Trophoblast cell (in vitro differentiated cells and primary cell): ENCODE data around the gene ENG.

Experiments
- DNase-seq, 2 donors: peaks; one replicate each; pipeline ENCODE4 v3.0.0-alpha.2; 2016
- H2AFZ ChIP-seq: 2 replicates; pipeline ENCODE4 v1.6.1; 2013; ENCODE audit warnings: low read length, moderate library complexity, mild to moderate bottlenecking; ENCODE audit not compliant: insufficient read depth, poor library complexity
- H2AK5ac ChIP-seq: 2 replicates; pipeline ENCODE4 v1.6.1; 2013; ENCODE audit warnings: mild to moderate bottlenecking, low read length
- H2BK120ac ChIP-seq: 2 replicates; pipeline ENCODE4 v1.6.1; 2013; ENCODE audit warnings: low read length, mild to moderate bottlenecking, moderate library complexity; ENCODE audit not compliant: insufficient read depth, poor library complexity
- H2BK12ac ChIP-seq: 2 replicates; pipeline ENCODE4 v1.6.1; 2013; ENCODE audit warnings: mild to moderate bottlenecking, low read length, moderate library complexity
- H2BK5ac ChIP-seq: 2 replicates; pipeline ENCODE4 v1.6.1; 2013; ENCODE audit warnings: low read length, low read depth, moderate library complexity, mild to moderate bottlenecking; ENCODE audit not compliant: poor library complexity
- H3K14ac ChIP-seq: 2 replicates; pipeline ENCODE4 v1.6.1; 2013; ENCODE audit warnings: mild to moderate bottlenecking, low read length
- H3K18ac ChIP-seq: 2 replicates; pipeline ENCODE4 v1.6.1; 2013; ENCODE audit warnings: mild to moderate bottlenecking, low read length
- H3K23ac ChIP-seq: 2 replicates; pipeline ENCODE4 v1.6.1; 2013; ENCODE audit warnings: low read length
- H3K27ac ChIP-seq: 2 replicates; pipeline ENCODE4 v1.5.1; 2013; ENCODE audit warnings: low read depth, mild to moderate bottlenecking, inconsistent platforms, low read length, moderate library complexity
- H3K27me3 ChIP-seq: 2 replicates; pipeline ENCODE4 v1.6.1; 2013; ENCODE audit warnings: inconsistent platforms, mild to moderate bottlenecking, low read length, moderate library complexity; ENCODE audit not compliant: insufficient read depth
- H3K36me3 ChIP-seq, 2 experiments: 1 replicate in 1 of 2; 2 replicates in 1 of 2; pipeline ENCODE4 v1.6.1; 2013; ENCODE audit warnings: low read length in 2 of 2, mild to moderate bottlenecking in 2 of 2, moderate library complexity in 1 of 2; ENCODE audit not compliant: insufficient read depth in 2 of 2, control insufficient read depth in 1 of 2
- H3K4ac ChIP-seq: 2 replicates; pipeline ENCODE4 v1.6.1; 2013; ENCODE audit warnings: low read depth, mild to moderate bottlenecking, low read length, moderate library complexity
- H3K4me1 ChIP-seq, 2 experiments: 1 replicate in 1 of 2; 2 replicates in 1 of 2; pipeline ENCODE4 v1.6.1; 2013; ENCODE audit warnings: low read length in 2 of 2, mild to moderate bottlenecking in 2 of 2, moderate library complexity in 1 of 2; ENCODE audit not compliant: insufficient read depth in 2 of 2, control insufficient read depth in 1 of 2
- H3K4me2 ChIP-seq: 2 replicates; pipeline ENCODE4 v1.6.1; 2013; ENCODE audit warnings: inconsistent platforms, mild to moderate bottlenecking, low read length, moderate library complexity
- H3K4me3 ChIP-seq: 2 replicates; pipeline ENCODE4 v1.5.1; 2013; ENCODE audit warnings: mild to moderate bottlenecking, low read depth, low read length, inconsistent platforms
- H3K79me1 ChIP-seq: one replicate; pipeline ENCODE4 v1.6.1; 2013; ENCODE audit warnings: low read length
- H3K79me2 ChIP-seq: 2 replicates; pipeline ENCODE4 v1.6.1; 2013; ENCODE audit warnings: low read length, mild to moderate bottlenecking; ENCODE audit not compliant: control insufficient read depth, insufficient read depth, poor library complexity
- H3K9ac ChIP-seq: 2 replicates; pipeline ENCODE4 v1.6.1; 2013; ENCODE audit warnings: mild to moderate bottlenecking, low read length
- H3K9me3 ChIP-seq: 2 replicates; pipeline ENCODE4 v1.6.1; 2013; ENCODE audit warnings: low read depth, mild to moderate bottlenecking, control low read depth, inconsistent platforms, low read length; ENCODE audit not compliant: insufficient read depth
- H4K12ac ChIP-seq: 2 replicates; pipeline ENCODE4 v1.6.1; 2013; ENCODE audit warnings: low read depth, mild to moderate bottlenecking, low read length, moderate library complexity
- H4K8ac ChIP-seq: 2 replicates; pipeline ENCODE4 v1.6.1; 2013; ENCODE audit warnings: low read depth, mild to moderate bottlenecking, low read length, moderate library complexity
- H4K91ac ChIP-seq: one replicate; pipeline ENCODE4 v1.6.1; 2013; ENCODE audit warnings: low read depth, mild to moderate bottlenecking, low read length, moderate library complexity
- WGBS: extraction: QIAGEN DNeasy Blood & Tissue Kit; methylation state at CpG from one replicate; pipeline ENCODE4 v1.1.7; 2013; ENCODE audit warnings: missing lambda C conversion rate; ENCODE audit not compliant: insufficient read length, insufficient coverage; ENCODE audit errors: extremely low coverage; 5-methylcytosine and 5-hydroxymethylcytosine counted together

Gene ENG

DNA sequence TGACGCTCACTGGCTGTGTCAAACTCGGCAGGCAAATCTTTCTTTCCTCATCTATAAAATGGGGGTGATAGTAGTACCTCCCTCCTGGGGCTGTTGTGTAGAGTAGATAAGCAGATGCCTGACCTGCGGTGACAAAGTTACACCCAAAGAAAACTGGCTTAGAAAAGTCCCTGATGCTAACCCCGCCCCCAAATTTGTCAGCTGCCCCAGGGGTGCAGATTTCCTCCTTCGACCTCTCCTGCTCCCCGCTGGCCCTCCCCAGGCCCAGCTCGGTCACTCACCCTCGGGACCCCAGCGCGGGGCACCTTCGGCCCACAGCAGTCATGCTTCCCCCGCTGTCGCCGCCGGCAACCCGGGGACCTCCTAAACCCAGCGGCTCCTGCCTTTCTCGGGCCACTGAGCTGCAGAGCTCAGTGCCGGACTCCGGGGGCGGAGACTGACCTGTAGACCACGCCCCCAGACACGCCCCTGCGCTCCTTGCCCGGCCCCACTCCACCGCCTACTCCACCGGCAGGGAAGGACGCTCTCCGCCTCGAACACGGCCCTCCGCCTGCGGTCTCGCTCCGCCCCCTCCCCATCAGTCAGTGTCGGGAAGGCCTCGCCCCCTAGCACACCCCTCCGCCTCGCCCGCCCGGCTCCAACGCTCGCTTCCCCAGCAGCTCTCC lies 83.4 kb downstream of the ENG start:
- WGBS = no CpG with 5 or more reads among the region's 43 CpGs
- no peak overlapping the region for H3K4ac ChIP-seq

DNA sequence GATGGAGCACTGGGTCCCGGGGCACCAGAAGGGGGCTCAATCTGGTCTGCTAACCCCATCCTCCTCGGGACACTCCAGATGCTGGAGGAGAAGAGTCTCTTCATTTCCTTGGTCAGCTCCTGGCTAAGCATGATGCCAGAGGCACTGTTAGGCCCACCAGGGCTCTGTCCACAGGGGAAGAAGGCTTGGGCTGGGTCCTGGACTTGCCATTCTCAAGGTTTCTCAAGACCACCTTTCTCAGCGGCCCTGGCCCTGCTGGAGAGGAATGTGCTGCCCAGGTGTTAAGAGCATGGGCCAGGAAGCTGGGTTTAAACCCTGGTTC lies 83.9 kb downstream of the ENG start:
- H2BK120ac ChIP-seq = no peak overlapping the region
- DNase-seq = no peak
- H4K91ac ChIP-seq = no peak overlapping the region
- no peak overlapping the region for H3K4ac ChIP-seq
- no peak overlapping the region for H4K8ac ChIP-seq
- H3K4me3 ChIP-seq = no peak overlapping the region
- H3K4me1 ChIP-seq = peaks cover 5 to 16% of the 10 kb centered on the region in 2 experiments
- no peak overlapping the region for H2AFZ ChIP-seq
- H3K9ac ChIP-seq = no peak overlapping the region
- H3K18ac ChIP-seq = no peak overlapping the region
- no peaks in the 10 kb centered on the region for H3K36me3 ChIP-seq
- no peak overlapping the region for H4K12ac ChIP-seq
- H3K79me2 ChIP-seq = no peaks in the 10 kb centered on the region
- no peak overlapping the region for H3K23ac ChIP-seq
- no CpG with 5 or more reads among the region's 3 CpGs for WGBS
- H2BK5ac ChIP-seq = no peak overlapping the region
- no peak overlapping the region for H3K27ac ChIP-seq
- H3K79me1 ChIP-seq = no peaks in the 10 kb centered on the region
- H3K4me2 ChIP-seq = peak overlapping the region; percentile 58
- no peak overlapping the region for H2AK5ac ChIP-seq
- H3K27me3 ChIP-seq = no peaks in the 10 kb centered on the region
- H3K14ac ChIP-seq = no peak overlapping the region
- H2BK12ac ChIP-seq = no peak overlapping the region
- H3K9me3 ChIP-seq = no peaks in the 10 kb centered on the region

More for the DNA sequence above, 83.4 kb downstream of the ENG start:
- H3K9ac ChIP-seq = no peak overlapping the region
- H2AFZ ChIP-seq = no peak overlapping the region
- peak; percentile 98 for DNase-seq
- no peaks in the 10 kb centered on the region for H3K27me3 ChIP-seq
- H3K79me1 ChIP-seq = no peaks in the 10 kb centered on the region
- peak overlapping the region; percentile 59 for H3K4me3 ChIP-seq
- no peak overlapping the region for H2BK120ac ChIP-seq
- H3K4me1 ChIP-seq = peaks cover 5 to 16% of the 10 kb centered on the region in 2 experiments
- H4K12ac ChIP-seq = no peak overlapping the region
- no peak overlapping the region for H3K14ac ChIP-seq
- H3K27ac ChIP-seq = no peak overlapping the region
- H2AK5ac ChIP-seq = no peak overlapping the region
- H2BK5ac ChIP-seq = no peak overlapping the region
- H4K91ac ChIP-seq = no peak overlapping the region
- H3K9me3 ChIP-seq = no peaks in the 10 kb centered on the region
- H3K23ac ChIP-seq = no peak overlapping the region
- no peaks in the 10 kb centered on the region for H3K79me2 ChIP-seq
- H3K36me3 ChIP-seq = no peaks in the 10 kb centered on the region
- peak overlapping the region; percentile 58 for H3K4me2 ChIP-seq
- no peak overlapping the region for H4K8ac ChIP-seq
- no peak overlapping the region for H2BK12ac ChIP-seq
- H3K18ac ChIP-seq = no peak overlapping the region

GRCh38 chr9:127769929-127770582 lies 84.4 kb downstream of the ENG start:
- Histone ChIP-seq H3K9me3 (no peaks in the 10 kb centered on the region), H2BK5ac (no peak overlapping the region), H3K14ac (no peak overlapping the region), H3K9ac (no peak overlapping the region), H3K23ac (no peak overlapping the region), H2BK12ac (no peak overlapping the region), H3K27me3 (no peaks in the 10 kb centered on the region), H3K36me3 (no peaks in the 10 kb centered on the region), H3K79me1 (no peaks in the 10 kb centered on the region), H3K79me2 (no peaks in the 10 kb centered on the region), H4K12ac (no peak overlapping the region), H3K4ac (no peak overlapping the region), H3K4me1 (peaks cover 5 to 16% of the 10 kb centered on the region in 2 experiments), H3K4me2 (no peak overlapping the region), H3K18ac (no peak overlapping the region), H4K91ac (no peak overlapping the region), H2AK5ac (peak overlapping the region; percentile 55), H3K27ac (no peak overlapping the region), H2BK120ac (no peak overlapping the region), H4K8ac (no peak overlapping the region), H2AFZ (no peak overlapping the region), H3K4me3 (no peak overlapping the region)
- WGBS = no CpG with 5 or more reads among the region's 4 CpGs
- no peak for DNase-seq

GRCh38 chr9:127769101-127769500 lies 85.4 kb downstream of the ENG start:
- Histone ChIP-seq H3K4me3 (no peak overlapping the region), H3K4me2 (no peak overlapping the region), H4K8ac (no peak overlapping the region), H3K36me3 (no peaks in the 10 kb centered on the region), H3K4ac (no peak overlapping the region), H2BK120ac (no peak overlapping the region), H3K18ac (no peak overlapping the region), H2BK12ac (no peak overlapping the region), H2BK5ac (no peak overlapping the region), H3K14ac (no peak overlapping the region), H3K9ac (no peak overlapping the region), H2AK5ac (no peak overlapping the region), H4K12ac (no peak overlapping the region), H3K79me2 (no peaks in the 10 kb centered on the region), H2AFZ (no peak overlapping the region), H3K79me1 (no peaks in the 10 kb centered on the region), H3K9me3 (no peaks in the 10 kb centered on the region), H3K4me1 (peaks cover 5 to 16% of the 10 kb centered on the region in 2 experiments), H3K27me3 (no peaks in the 10 kb centered on the region), H3K27ac (no peak overlapping the region), H4K91ac (no peak overlapping the region), H3K23ac (no peak overlapping the region)
- DNase-seq = no peak
- no CpG with 5 or more reads among the region's 5 CpGs for WGBS
